Adrenal gland (tissue), 5 donors: ENCODE results near the gene PGC.

Source experiments
- POLR2A ChIP-seq, 2 donors: fragments of 450-650 bp; IDR thresholded peaks; one replicate each; pipeline ENCODE4 v1.6.1; 2017; ENCODE audit warnings: antibody characterized with exemption in 2 of 2, mild to moderate bottlenecking in 2 of 2, moderate library complexity in 1 of 2
- TF ChIP-seq, protein P1 (sequence below), 6 experiments: fragments of 450-650 bp in 4 of 6; fragments of 200-600 bp in 2 of 6; sonication (generic) in 1 of 6; IDR thresholded peaks; 1 replicate in 5 of 6; 2 replicates in 1 of 6; pipeline versions ENCODE4 v1.5.1 to v1.8.0; 2016 to 2021; ENCODE audit warnings: antibody characterized with exemption in 6 of 6, mild to moderate bottlenecking in 2 of 6, moderate library complexity in 1 of 6
- donor health status: DM: no; HTN: no; CAD: no.

DNA sequence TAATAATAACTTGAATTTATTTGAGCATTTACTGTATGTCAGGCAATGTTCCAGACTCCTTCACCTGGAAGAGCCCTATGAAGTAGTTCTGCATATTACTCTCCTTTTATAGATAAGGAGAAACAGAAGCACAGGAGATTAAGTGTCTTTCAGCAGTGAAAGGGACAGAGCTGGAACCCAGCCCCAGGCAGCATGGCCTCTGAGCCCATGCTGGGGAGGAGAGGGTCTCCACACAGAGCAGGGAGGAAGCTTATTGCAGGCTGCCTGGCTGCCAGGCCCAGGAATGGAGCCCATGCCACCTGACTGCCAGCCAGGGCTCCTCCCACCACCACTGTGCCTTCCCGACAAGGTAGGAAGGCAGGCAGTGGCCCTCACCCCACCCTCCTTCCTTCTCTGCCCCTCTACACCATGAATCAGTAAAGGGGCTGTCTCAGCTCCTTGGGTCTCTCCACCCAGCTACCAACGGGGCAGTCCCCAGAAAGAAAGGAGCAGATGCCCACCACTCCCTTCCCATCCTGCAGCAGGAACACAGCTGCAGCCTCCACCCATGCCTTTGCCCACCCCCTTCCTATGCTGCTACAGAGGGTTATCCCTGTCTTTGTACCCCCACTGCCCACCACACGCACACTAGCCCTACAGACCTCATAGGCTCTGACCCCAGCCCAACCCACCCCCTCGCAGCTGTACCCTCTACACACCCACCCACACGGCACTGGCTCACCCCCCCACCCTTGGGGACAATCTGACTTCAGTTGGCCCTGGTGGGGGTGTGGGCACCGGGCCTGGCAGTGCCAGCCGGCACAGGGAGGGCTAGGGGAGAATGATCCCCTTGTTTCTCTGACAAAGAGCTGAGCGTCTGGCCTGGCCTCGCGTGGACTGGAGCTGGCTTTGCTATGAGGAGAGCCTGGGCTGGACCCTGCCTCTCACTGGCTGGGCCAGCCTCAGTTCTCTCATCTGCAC lies 53.6 kb downstream of the PGC start:
- TF ChIP-seq, protein P1, sequence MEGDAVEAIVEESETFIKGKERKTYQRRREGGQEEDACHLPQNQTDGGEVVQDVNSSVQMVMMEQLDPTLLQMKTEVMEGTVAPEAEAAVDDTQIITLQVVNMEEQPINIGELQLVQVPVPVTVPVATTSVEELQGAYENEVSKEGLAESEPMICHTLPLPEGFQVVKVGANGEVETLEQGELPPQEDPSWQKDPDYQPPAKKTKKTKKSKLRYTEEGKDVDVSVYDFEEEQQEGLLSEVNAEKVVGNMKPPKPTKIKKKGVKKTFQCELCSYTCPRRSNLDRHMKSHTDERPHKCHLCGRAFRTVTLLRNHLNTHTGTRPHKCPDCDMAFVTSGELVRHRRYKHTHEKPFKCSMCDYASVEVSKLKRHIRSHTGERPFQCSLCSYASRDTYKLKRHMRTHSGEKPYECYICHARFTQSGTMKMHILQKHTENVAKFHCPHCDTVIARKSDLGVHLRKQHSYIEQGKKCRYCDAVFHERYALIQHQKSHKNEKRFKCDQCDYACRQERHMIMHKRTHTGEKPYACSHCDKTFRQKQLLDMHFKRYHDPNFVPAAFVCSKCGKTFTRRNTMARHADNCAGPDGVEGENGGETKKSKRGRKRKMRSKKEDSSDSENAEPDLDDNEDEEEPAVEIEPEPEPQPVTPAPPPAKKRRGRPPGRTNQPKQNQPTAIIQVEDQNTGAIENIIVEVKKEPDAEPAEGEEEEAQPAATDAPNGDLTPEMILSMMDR (IDR thresholded peaks at IDR 0.05): no peak
- TF ChIP-seq POLR2A (IDR thresholded peaks at IDR 0.05): no peak
